Bronchial epithelial cell (primary cell): ENCODE measurements around the gene GOSR1. TPM values are rescaled to one million over a fixed set of nuclear protein-coding genes. Genes with fewer than 3 reads are reported as not detected.
"Not testable (repeated sequence)": the region's sequence is repeated elsewhere in the genome, so short reads cannot be mapped to it uniquely, and the experiment has no call there.

Experiments
- DNase-seq: peaks from one replicate; pipeline ENCODE4 v3.0.0-alpha.2; 2010; ENCODE audit warnings: low read depth
- FAIRE-seq: peaks from 2 replicates; lab custom pipeline; 2011; peaks lifted over from hg19 to GRCh38; lab: Jason Lieb, UNC
- H3K27me3 ChIP-seq: 2 replicates; pipeline ENCODE4 v1.5.1; 2011; ENCODE audit warnings: low read length; ENCODE audit not compliant: control insufficient read depth, insufficient read depth
- H3K36me3 ChIP-seq: 2 replicates; pipeline ENCODE4 v1.5.1; 2011; ENCODE audit warnings: low read length; ENCODE audit not compliant: control insufficient read depth, insufficient read depth
- H3K4me3 ChIP-seq: 2 replicates; pipeline ENCODE4 v1.5.1; 2011; ENCODE audit warnings: mild to moderate bottlenecking, low read depth, low read length, control low read depth
- total RNA-seq: library from RNA; depleted of rRNA; stranded (reverse); fragments of >200 nt; gene quantifications from 2 replicates; pipeline ENCODE4 v1.2.1, GENCODE V29; 2014
- TF ChIP-seq, protein P1 (sequence below): IDR thresholded peaks from 2 replicates; pipeline ENCODE4 v1.5.1; 2011; ENCODE audit warnings: mild to moderate bottlenecking, moderate library complexity, low read length, control low read depth, inconsistent platforms; ENCODE audit not compliant: insufficient read depth, severe bottlenecking

The GOSR1 gene
- total RNA-seq, 1 donor from 2014 or later = 38.7 TPM

DNA sequence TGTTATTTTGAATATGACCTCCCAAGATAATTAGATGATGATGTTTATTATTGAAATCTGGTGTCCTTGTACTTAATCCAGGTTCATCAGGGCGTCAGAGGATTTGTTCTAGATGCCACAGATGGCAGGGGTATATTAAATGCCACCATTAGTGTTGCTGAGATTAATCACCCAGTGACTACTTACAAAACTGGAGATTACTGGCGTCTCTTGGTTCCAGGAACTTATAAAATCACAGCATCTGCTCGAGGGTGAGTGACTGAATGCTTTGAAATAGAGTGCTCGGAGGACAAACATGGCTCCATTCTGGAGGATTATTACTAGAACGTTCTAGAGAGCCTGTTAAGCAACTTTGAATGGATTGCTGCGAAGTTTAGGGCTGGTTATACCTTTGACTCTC is 33.5 kb upstream of the GOSR1 start:
- no peaks in the 10 kb centered on the region for H3K27me3 ChIP-seq
- FAIRE-seq = no peak
- DNase-seq = no peak
- H3K4me3 ChIP-seq = no peak overlapping the region
- TF ChIP-seq, protein P1, sequence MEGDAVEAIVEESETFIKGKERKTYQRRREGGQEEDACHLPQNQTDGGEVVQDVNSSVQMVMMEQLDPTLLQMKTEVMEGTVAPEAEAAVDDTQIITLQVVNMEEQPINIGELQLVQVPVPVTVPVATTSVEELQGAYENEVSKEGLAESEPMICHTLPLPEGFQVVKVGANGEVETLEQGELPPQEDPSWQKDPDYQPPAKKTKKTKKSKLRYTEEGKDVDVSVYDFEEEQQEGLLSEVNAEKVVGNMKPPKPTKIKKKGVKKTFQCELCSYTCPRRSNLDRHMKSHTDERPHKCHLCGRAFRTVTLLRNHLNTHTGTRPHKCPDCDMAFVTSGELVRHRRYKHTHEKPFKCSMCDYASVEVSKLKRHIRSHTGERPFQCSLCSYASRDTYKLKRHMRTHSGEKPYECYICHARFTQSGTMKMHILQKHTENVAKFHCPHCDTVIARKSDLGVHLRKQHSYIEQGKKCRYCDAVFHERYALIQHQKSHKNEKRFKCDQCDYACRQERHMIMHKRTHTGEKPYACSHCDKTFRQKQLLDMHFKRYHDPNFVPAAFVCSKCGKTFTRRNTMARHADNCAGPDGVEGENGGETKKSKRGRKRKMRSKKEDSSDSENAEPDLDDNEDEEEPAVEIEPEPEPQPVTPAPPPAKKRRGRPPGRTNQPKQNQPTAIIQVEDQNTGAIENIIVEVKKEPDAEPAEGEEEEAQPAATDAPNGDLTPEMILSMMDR = no peak
- peaks cover 3% of the 10 kb centered on the region for H3K36me3 ChIP-seq

DNA sequence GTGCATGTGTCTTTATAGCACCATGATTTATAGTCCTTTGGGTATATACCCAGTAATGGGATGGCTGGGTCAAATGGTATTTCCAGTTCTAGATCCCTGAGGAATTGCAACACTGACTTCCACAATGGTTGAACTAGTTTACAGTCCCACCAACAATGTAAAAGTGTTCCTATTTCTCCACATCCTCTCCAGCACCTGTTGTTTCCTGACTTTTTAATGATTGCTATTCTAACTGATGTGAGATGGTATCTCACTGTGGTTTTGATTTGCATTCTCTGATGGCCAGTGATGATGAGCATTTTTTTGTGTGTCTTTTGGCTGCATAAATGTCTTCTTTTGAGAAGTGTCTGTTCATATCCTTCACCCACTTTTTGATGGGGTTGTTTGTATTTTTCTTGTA is 30.6 kb upstream of the GOSR1 start:
- H3K27me3 ChIP-seq, H3K4me3 ChIP-seq, DNase-seq, FAIRE-seq, H3K36me3 ChIP-seq: not testable (repeated sequence)

DNA sequence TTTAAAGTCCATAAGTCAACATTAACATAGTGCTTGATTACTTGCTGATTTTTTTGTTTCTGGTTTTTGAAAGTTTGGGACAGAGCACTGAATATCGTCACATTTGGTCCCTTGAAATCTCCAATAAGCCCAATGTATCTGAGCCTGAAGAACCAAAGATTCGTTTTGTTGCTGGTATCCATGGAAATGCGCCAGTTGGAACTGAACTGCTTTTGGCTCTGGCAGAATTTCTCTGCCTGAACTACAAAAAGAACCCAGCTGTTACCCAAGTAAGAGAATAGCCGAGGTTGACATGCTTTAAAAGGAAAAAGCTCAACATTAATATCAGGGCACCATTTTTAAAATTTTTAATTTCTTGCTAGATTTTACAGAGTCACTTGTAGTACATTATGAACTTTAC is 27.7 kb upstream of the GOSR1 start:
- FAIRE-seq (no peak), DNase-seq (no peak)
- Histone ChIP-seq H3K4me3 (no peak overlapping the region), H3K36me3 (peaks cover 6% of the 10 kb centered on the region), H3K27me3 (no peaks in the 10 kb centered on the region)
- TF ChIP-seq, protein P1 = no peak

DNA sequence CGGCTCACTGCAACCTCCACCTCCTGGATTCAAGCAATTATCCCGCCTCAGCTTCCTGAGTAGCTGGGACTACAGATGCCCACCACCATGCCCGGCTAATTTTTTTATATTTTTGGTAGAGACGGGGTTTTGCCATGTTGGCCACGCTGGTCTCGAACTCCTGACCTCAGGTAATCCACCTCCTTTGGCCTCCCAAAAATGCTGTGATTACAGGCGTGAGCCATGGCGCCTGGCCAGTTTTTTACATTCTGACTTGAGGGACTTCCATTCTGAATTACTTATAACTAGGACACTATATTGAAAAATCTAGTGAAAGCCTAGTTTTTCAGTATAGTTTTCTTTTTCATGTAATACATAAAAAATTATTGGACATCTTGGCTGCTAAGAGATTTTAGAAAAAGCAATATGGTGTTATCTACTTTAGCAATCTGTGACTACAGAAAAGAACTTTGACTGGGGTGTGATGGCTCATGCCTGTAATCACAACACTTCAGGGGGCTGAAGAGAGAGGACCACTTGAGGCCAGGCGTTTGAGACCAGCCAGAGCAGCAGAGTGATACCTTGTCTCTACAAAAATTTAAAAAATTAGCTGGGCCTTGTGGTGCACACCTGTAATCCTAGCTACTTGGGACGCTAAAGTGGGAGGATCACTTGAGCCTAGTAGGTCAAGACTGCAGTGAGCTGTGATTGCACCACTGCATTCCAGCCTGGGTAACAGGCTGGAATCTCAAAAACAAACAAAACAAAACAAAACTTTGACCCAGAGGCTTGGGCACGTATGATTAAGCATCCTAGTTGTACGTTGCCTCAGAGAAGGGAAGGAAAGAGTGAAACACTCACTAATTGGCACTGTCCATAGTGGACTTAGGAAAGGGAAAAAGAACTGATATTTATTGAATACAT is 26.8 kb upstream of the GOSR1 start:
- no peak overlapping the region for H3K4me3 ChIP-seq
- TF ChIP-seq, protein P1 = no peak
- FAIRE-seq = no peak
- H3K36me3 ChIP-seq = peaks cover 5% of the 10 kb centered on the region
- peak; percentile 51 for DNase-seq
- H3K27me3 ChIP-seq = no peaks in the 10 kb centered on the region

DNA sequence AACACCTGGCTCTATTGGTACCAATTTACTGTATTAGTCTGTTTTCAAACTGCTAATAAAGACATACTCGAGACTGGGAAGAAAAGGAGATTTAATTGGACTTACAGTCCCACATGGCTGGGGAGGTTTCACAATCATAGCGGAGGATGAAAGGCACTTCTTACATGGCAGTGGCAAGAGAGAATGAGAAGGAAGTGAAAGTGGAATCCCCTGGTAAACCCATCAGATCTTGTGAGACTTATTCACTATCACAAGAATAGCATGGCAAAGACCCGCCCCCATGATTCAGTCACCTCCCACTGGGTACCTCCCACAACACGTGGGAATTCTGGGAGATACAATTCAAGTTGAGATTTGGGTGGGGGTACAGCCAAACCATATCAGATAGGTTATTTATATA is 22.6 kb upstream of the GOSR1 start:
- TF ChIP-seq, protein P1 = no peak
- no peak for FAIRE-seq
- H3K4me3 ChIP-seq = no peak overlapping the region
- H3K27me3 ChIP-seq = no peaks in the 10 kb centered on the region
- H3K36me3 ChIP-seq = peaks cover 15% of the 10 kb centered on the region
- no peak for DNase-seq

DNA sequence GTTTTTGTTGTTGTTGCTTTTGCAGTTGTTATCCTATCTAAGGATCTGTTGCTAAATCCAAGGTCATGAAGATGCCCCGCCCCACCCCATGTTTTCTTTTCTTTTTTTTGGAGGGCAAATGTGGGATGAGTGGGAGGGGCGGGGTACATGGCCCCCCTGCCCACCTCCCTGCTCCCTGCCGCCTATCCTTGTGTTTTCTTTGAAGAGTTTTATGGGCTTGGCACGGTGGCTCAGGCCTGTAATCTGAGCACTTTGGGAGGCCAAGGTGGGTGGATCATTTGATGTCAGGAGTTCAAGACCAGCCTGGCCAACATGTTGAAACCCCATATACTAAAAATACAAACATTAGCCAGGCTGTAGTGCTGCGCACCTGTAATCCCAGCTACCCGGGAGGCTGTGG is 18.8 kb upstream of the GOSR1 start:
- Histone ChIP-seq H3K4me3 (no peak overlapping the region), H3K36me3 (peaks cover 17% of the 10 kb centered on the region), H3K27me3 (no peaks in the 10 kb centered on the region)
- DNase-seq = no peak
- TF ChIP-seq, protein P1 = no peak
- no peak for FAIRE-seq

DNA sequence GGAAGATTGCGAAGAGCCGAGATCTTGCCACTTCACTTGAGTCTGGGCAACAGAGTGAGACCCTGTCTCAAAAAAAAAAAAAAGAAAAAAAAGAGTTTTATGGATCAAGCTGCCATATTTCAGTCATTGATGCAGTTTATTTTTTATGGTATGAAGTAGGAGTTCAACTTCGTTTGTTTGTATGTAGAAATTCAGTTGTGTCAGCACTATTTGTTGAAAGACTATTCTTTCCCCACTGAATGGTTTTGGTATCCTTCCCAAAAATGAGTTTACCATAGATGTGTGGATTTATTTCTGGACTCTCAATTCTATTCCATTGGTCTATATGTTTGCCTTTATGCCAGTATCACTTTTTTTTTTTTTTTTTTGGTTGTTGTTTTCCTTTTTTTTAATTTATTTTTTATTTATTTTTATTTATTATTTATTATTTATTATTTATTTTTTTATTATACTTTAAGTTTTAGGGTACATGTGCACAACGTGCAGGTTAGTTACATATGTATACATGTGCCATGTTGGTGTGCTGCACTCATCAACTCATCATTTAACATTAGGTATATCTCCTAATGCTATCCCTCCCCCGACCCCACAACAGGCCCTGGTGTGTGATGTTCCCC is 18.3 kb upstream of the GOSR1 start:
- not testable (repeated sequence) for H3K4me3 ChIP-seq, H3K27me3 ChIP-seq, DNase-seq, FAIRE-seq
- H3K36me3 ChIP-seq = peaks cover 16% of the 10 kb centered on the region
